RCC 7860 (cell line): ENCODE data around the gene SPTBN2.
"Not testable (repeated sequence)": the region's sequence is repeated elsewhere in the genome, so short reads cannot be mapped to it uniquely, and the experiment has no call there.

ENCODE experiments used
- DNase-seq: peaks from one replicate; pipeline ENCODE4 v3.0.0-alpha.2; 2015; ENCODE audit warnings: low spot score
- FAIRE-seq: peaks from 2 replicates; lab custom pipeline; 2012; peaks lifted over from hg19 to GRCh38; lab: Jason Lieb, UNC

The SPTBN2 gene

GRCh38 chr11:66646828-66647227 is 82.2 kb downstream of the SPTBN2 start:
- FAIRE-seq (no peak), DNase-seq (no peak)

GRCh38 chr11:66643745-66644437 is 85.1 kb downstream of the SPTBN2 start:
- DNase-seq (no peak), FAIRE-seq (no peak)

- no peak for DNase-seq
- no peak for FAIRE-seq
Measured at GRCh38 chr11:66641834-66642233, 87.2 kb downstream of the SPTBN2 start.

GRCh38 chr11:66639814-66640340 is 89.1 kb downstream of the SPTBN2 start:
- DNase-seq, FAIRE-seq: not testable (repeated sequence)

- no peak for FAIRE-seq
- DNase-seq = no peak
Measured at GRCh38 chr11:66639066-66639813, 89.8 kb downstream of the SPTBN2 start.

GRCh38 chr11:66638177-66639065 is 90.6 kb downstream of the SPTBN2 start, which contains the start of gene RBM4:
Gene RBM4 (plus strand): TSS chr11:66638703. CDS start chr11:66639712, 1,009 bp downstream.
- FAIRE-seq = peak; percentile 81

GRCh38 chr11:66637557-66638176 is 91.3 kb downstream of the SPTBN2 start:
- DNase-seq (no peak), FAIRE-seq (no peak)

More at GRCh38 chr11:66638177-66639065, 90.6 kb downstream of the SPTBN2 start, which contains the start of gene RBM4:
- DNase-seq = peak; percentile 98

- FAIRE-seq (no peak), DNase-seq (no peak)
Measured at GRCh38 chr11:66636411-66636810, 92.6 kb downstream of the SPTBN2 start.
